Activated T-cell treated with anti-CD3 and anti-CD28 coated beads for 48 hours (primary cell): ENCODE results near the gene HAX1.
A peak's percentile ranks its signal among the peaks of the same experiment; 100 is the strongest.
"Not testable (repeated sequence)": the region's sequence is repeated elsewhere in the genome, so short reads cannot be mapped to it uniquely, and the experiment has no call there.

Experiments used
- DNase-seq: peaks from one replicate; pipeline ENCODE4 v3.0.0-alpha.2; 2020; ENCODE audit warnings: low read depth

The HAX1 gene

GRCh38 chr1:154272217-154272998, at the start of gene HAX1:
Gene HAX1, plus strand, starts transcription at chr1:154272629. Its CDS starts 95 bp downstream, at chr1:154272724.
- peak; percentile 94 for DNase-seq

- DNase-seq, result no peak
Observed at GRCh38 chr1:154222918-154223317, 49.5 kb upstream of the HAX1 start.

- DNase-seq, result no peak
Observed at GRCh38 chr1:154223621-154224020, 48.8 kb upstream of the HAX1 start.

- no peak for DNase-seq
Observed at GRCh38 chr1:154225370-154225769, 47.1 kb upstream of the HAX1 start.

- DNase-seq, result not testable (repeated sequence)
Observed at GRCh38 chr1:154231112-154231511, 41.3 kb upstream of the HAX1 start.

GRCh38 chr1:154233127-154233526, 39.3 kb upstream of the HAX1 start:
- not testable (repeated sequence) for DNase-seq

GRCh38 chr1:154236855-154237254, 35.6 kb upstream of the HAX1 start:
- no peak for DNase-seq

- no peak for DNase-seq
Observed at GRCh38 chr1:154237435-154237834, 35.0 kb upstream of the HAX1 start.

GRCh38 chr1:154237880-154238506, 34.4 kb upstream of the HAX1 start:
- no peak for DNase-seq

GRCh38 chr1:154239491-154239890, 32.9 kb upstream of the HAX1 start:
- no peak for DNase-seq

- no peak for DNase-seq
Observed at GRCh38 chr1:154240294-154240833, 32.1 kb upstream of the HAX1 start.

- no peak for DNase-seq
Observed at GRCh38 chr1:154241703-154242351, 30.6 kb upstream of the HAX1 start.

GRCh38 chr1:154253671-154254070, 18.8 kb upstream of the HAX1 start:
- no peak for DNase-seq

- no peak for DNase-seq
Observed at GRCh38 chr1:154256686-154257085, 15.7 kb upstream of the HAX1 start.

- DNase-seq, result no peak
Observed at GRCh38 chr1:154258784-154259183, 13.6 kb upstream of the HAX1 start.

GRCh38 chr1:154260127-154260526, 12.3 kb upstream of the HAX1 start:
- no peak for DNase-seq

- DNase-seq, result no peak
Observed at GRCh38 chr1:154263465-154264332, 8.7 kb upstream of the HAX1 start.

- DNase-seq, result no peak
Observed at GRCh38 chr1:154264454-154264853, 8.0 kb upstream of the HAX1 start.

- no peak for DNase-seq
Observed at GRCh38 chr1:154265586-154265985, 6.8 kb upstream of the HAX1 start.

- DNase-seq, result no peak
Observed at GRCh38 chr1:154270833-154271232, 1.6 kb upstream of the HAX1 start.

GRCh38 chr1:154272999-154273563, 652 bp downstream of the HAX1 start:
- DNase-seq, result no peak

GRCh38 chr1:154276797-154277196, 4.4 kb downstream of the HAX1 start:
- peak; percentile 26 for DNase-seq
